HEK293 (cell line): ENCODE data around the gene CAMK2N2.

Experiments
- CTCF ChIA-PET: fragments of 350-600 bp; formaldehyde crosslinking; extraction: SDS; loops from one replicate; lab custom pipeline; 2021; ENCODE audit warnings: antibody characterized with exemption; lab: Yijun Ruan, JAX
- POLR2A ChIA-PET: fragments of 300-600 bp; formaldehyde crosslinking; extraction: SDS; loops from one replicate; lab custom pipeline; 2020; ENCODE audit warnings: antibody characterized with exemption, inconsistent platforms; lab: Yijun Ruan, JAX
- H3K27ac ChIP-seq: fragments of 200-500 bp; sonication (Bioruptor generic); 2 replicates; pipeline ENCODE4 v1.5.1; 2014; ENCODE audit warnings: low read depth, low read length, control low read depth, inconsistent platforms; ENCODE audit errors: extremely low read depth
- H3K36me3 ChIP-seq, 2 experiments: fragments of 200-500 bp in 1 of 2; sonication (Bioruptor generic) in 1 of 2; 1 replicate in 1 of 2; 2 replicates in 1 of 2; pipeline ENCODE4 v1.5.1; 2014 to 2017; ENCODE audit warnings: inconsistent platforms in 2 of 2, low read length in 2 of 2; ENCODE audit not compliant: control insufficient read depth in 2 of 2, insufficient read depth in 1 of 2
- H3K4me1 ChIP-seq: fragments of 200-500 bp; sonication (Bioruptor generic); 2 replicates; pipeline ENCODE4 v1.5.1; 2014; ENCODE audit warnings: mild to moderate bottlenecking, low read length, inconsistent platforms; ENCODE audit not compliant: control insufficient read depth, insufficient read depth
- H3K4me3 ChIP-seq: 2 replicates; pipeline ENCODE4 v1.5.1; 2011; ENCODE audit warnings: low read depth, mild to moderate bottlenecking, control low read depth, low read length, moderate library complexity
- H3K9me3 ChIP-seq: fragments of 200-500 bp; sonication (Bioruptor generic); 2 replicates; pipeline ENCODE4 v1.5.1; 2014; ENCODE audit warnings: low read depth, low read length, inconsistent platforms; ENCODE audit not compliant: control insufficient read depth, insufficient read depth
- KLF1 ChIP-seq: fragments of 450-650 bp; formaldehyde crosslinking; IDR thresholded peaks from 2 replicates; pipeline ENCODE4 v1.5.1; 2016; ENCODE audit warnings: missing biosample characterization, missing genetic modification characterization
- PATZ1 ChIP-seq: fragments of 450-650 bp; formaldehyde crosslinking; IDR thresholded peaks from 2 replicates; pipeline ENCODE4 v1.5.1; 2016; ENCODE audit warnings: missing biosample characterization, missing genetic modification characterization
- PRDM10 ChIP-seq: fragments of 450-650 bp; formaldehyde crosslinking; IDR thresholded peaks from 2 replicates; pipeline ENCODE4 v1.5.1; 2016; ENCODE audit warnings: missing biosample characterization, missing genetic modification characterization
- RBAK ChIP-seq: fragments of 450-650 bp; formaldehyde crosslinking; IDR thresholded peaks from 2 replicates; pipeline ENCODE4 v1.5.1; 2016; ENCODE audit warnings: missing biosample characterization, missing genetic modification characterization
- REPIN1 ChIP-seq: fragments of 450-650 bp; formaldehyde crosslinking; IDR thresholded peaks from 2 replicates; pipeline ENCODE4 v1.5.1; 2017; ENCODE audit warnings: missing biosample characterization, missing genetic modification characterization, low read depth
- WT1 ChIP-seq: fragments of 450-650 bp; formaldehyde crosslinking; IDR thresholded peaks from 2 replicates; pipeline ENCODE4 v1.5.1; 2016; ENCODE audit warnings: missing biosample characterization, missing genetic modification characterization
- ZBTB7A ChIP-seq: fragments of 450-650 bp; formaldehyde crosslinking; IDR thresholded peaks from 2 replicates; pipeline ENCODE4 v1.5.1; 2016; ENCODE audit warnings: low read depth, missing biosample characterization, missing genetic modification characterization
- ZIC2 ChIP-seq: fragments of 450-650 bp; formaldehyde crosslinking; IDR thresholded peaks from 2 replicates; pipeline ENCODE4 v1.5.1; 2016; ENCODE audit warnings: missing biosample characterization, missing genetic modification characterization
- ZNF133 ChIP-seq: fragments of 450-650 bp; formaldehyde crosslinking; IDR thresholded peaks from 2 replicates; pipeline ENCODE4 v1.5.1; 2016; ENCODE audit warnings: missing biosample characterization, missing genetic modification characterization
- ZNF140 ChIP-seq: fragments of 450-650 bp; formaldehyde crosslinking; IDR thresholded peaks from 2 replicates; pipeline ENCODE4 v1.5.1; 2016; ENCODE audit warnings: missing biosample characterization, missing genetic modification characterization
- ZNF169 ChIP-seq: fragments of 450-650 bp; formaldehyde crosslinking; IDR thresholded peaks from 2 replicates; pipeline ENCODE4 v1.5.1; 2016; ENCODE audit warnings: missing biosample characterization, missing genetic modification characterization
- ZNF394 ChIP-seq: fragments of 450-650 bp; formaldehyde crosslinking; IDR thresholded peaks from 2 replicates; pipeline ENCODE4 v1.5.1; 2016; ENCODE audit warnings: missing biosample characterization, missing genetic modification characterization, mild to moderate bottlenecking, moderate library complexity, borderline replicate concordance
- ZNF48 ChIP-seq: fragments of 450-650 bp; formaldehyde crosslinking; IDR thresholded peaks from 2 replicates; pipeline ENCODE4 v1.5.1; 2016; ENCODE audit warnings: missing biosample characterization, missing genetic modification characterization
- ZNF610 ChIP-seq: fragments of 450-650 bp; formaldehyde crosslinking; IDR thresholded peaks from 2 replicates; pipeline ENCODE4 v1.5.1; 2016; ENCODE audit warnings: missing biosample characterization, missing genetic modification characterization, borderline replicate concordance
- ZNF645 ChIP-seq: fragments of 450-650 bp; formaldehyde crosslinking; IDR thresholded peaks from 2 replicates; pipeline ENCODE4; 2016; ENCODE audit warnings: missing biosample characterization, missing genetic modification characterization
- ZNF654 ChIP-seq: fragments of 450-650 bp; formaldehyde crosslinking; IDR thresholded peaks from 2 replicates; pipeline ENCODE4 v1.5.1; 2016; ENCODE audit warnings: low read depth, missing biosample characterization, missing genetic modification characterization
- ZNF660 ChIP-seq: fragments of 450-650 bp; IDR thresholded peaks from 2 replicates; pipeline ENCODE4 v1.5.1; 2018; ENCODE audit warnings: missing biosample characterization, mild to moderate bottlenecking, missing genetic modification characterization
- ZNF768 ChIP-seq: fragments of 450-650 bp; formaldehyde crosslinking; IDR thresholded peaks from 2 replicates; pipeline ENCODE4 v1.5.1; 2018; ENCODE audit warnings: missing biosample characterization, mild to moderate bottlenecking, missing genetic modification characterization
- ZSCAN30 ChIP-seq: fragments of 450-650 bp; IDR thresholded peaks from 2 replicates; pipeline ENCODE4 v1.5.1; 2018; ENCODE audit warnings: missing biosample characterization, mild to moderate bottlenecking, missing genetic modification characterization, moderate library complexity

The CAMK2N2 gene

GRCh38 chr3:184291738-184292445, 30.5 kb upstream of the CAMK2N2 start:
- CTCF ChIA-PET = interaction anchor here (0.6 to 1.1 kb wide), 3 partner anchors 73 to 407 kb away, joined by 3 to 4 read pairs (median 3); partner anchors contain the start of gene PARL
- H3K4me3 ChIP-seq = no peak overlapping the region
- H3K27ac ChIP-seq = no peak overlapping the region
- H3K9me3 ChIP-seq = no peaks in the 10 kb centered on the region
- POLR2A ChIA-PET = interaction anchor here (0.5 kb wide), 1 partner anchor 9 kb away, joined by 5 read pairs; no protein-coding TSS in a partner anchor
- no peaks in the 10 kb centered on the region for H3K4me1 ChIP-seq
- no peaks in the 10 kb centered on the region for H3K36me3 ChIP-seq
- TF ChIP-seq ZSCAN30 (no peak), ZNF768 (tag by site-specific recombination) (no peak), KLF1 (no peak), ZNF654 (tag by site-specific recombination) (no peak), ZIC2 (tag by site-specific recombination) (no peak), PRDM10 (tag by site-specific recombination) (no peak), ZBTB7A (no peak), ZNF660 (no peak), ZNF645 (tag by site-specific recombination) (no peak), WT1 (no peak), ZNF48 (tag by site-specific recombination) (no peak)

- TF ChIP-seq RBAK = no peak
- no peak for TF ChIP-seq ZNF610 (tag by site-specific recombination)
- TF ChIP-seq REPIN1 (tag by site-specific recombination) = no peak
- TF ChIP-seq PATZ1 (tag by site-specific recombination) = no peak
- no peak for TF ChIP-seq ZNF394 (tag by site-specific recombination)
- TF ChIP-seq ZNF169 (tag by site-specific recombination) = no peak
- TF ChIP-seq ZNF133 (tag by site-specific recombination) = no peak
- TF ChIP-seq ZNF140 = no peak
- POLR2A ChIA-PET = interaction anchor here (0.5 kb wide), 1 partner anchor 8 kb away, joined by 5 read pairs; no protein-coding TSS in a partner anchor
- CTCF ChIA-PET = interaction anchor here (0.6 to 1.3 kb wide), 3 partner anchors 72 to 382 kb away, joined by 3 to 4 read pairs (median 4); partner anchors contain the start of gene ABCC5
- Histone ChIP-seq H3K4me3 (no peak overlapping the region), H3K36me3 (no peaks in the 10 kb centered on the region), H3K4me1 (no peaks in the 10 kb centered on the region), H3K27ac (no peak overlapping the region), H3K9me3 (no peaks in the 10 kb centered on the region)
Measured at GRCh38 chr3:184291044-184291737, 29.8 kb upstream of the CAMK2N2 start.
